K562 (cell line): ENCODE measurements around the gene IQGAP3. TPM values are rescaled to one million over a fixed set of nuclear protein-coding genes. Genes with fewer than 3 reads are reported as not detected.

Experiments
- HDAC2 ChIP-seq: fragments of 450-650 bp; IDR thresholded peaks from 2 replicates; pipeline ENCODE4 v1.6.1; 2016; ENCODE audit warnings: mild to moderate bottlenecking
- HNRNPLL ChIP-seq: fragments of 200-400 bp; formaldehyde crosslinking; IDR thresholded peaks from 2 replicates; pipeline ENCODE4 v1.6.1; 2017; ENCODE audit warnings: low read length, low read depth, mild to moderate bottlenecking; ENCODE audit not compliant: poor library complexity, severe bottlenecking
- MTA3 ChIP-seq: fragments of 450-650 bp; formaldehyde crosslinking; IDR thresholded peaks from 2 replicates; pipeline ENCODE4 v1.6.1; 2017; ENCODE audit warnings: mild to moderate bottlenecking, borderline replicate concordance
- PBX2 ChIP-seq, 2 experiments: IDR thresholded peaks in 1 of 2; conservative IDR thresholded peaks in 1 of 2; 2 replicates each; pipeline ENCODE4 v1.6.1; 2016; ENCODE audit warnings: low read depth in 2 of 2, mild to moderate bottlenecking in 1 of 2, missing compliant biosample characterization in 1 of 2, missing genetic modification characterization in 1 of 2, moderate library complexity in 1 of 2
- PYGO2 ChIP-seq: fragments of 450-650 bp; IDR thresholded peaks from 2 replicates; pipeline ENCODE4 v1.6.1; 2016; ENCODE audit warnings: mild to moderate bottlenecking, missing genetic modification characterization, moderate library complexity, missing compliant biosample characterization
- RAD21 ChIP-seq, 2 experiments: fragments of 250-450 bp in 1 of 2; fragments of 450-650 bp in 1 of 2; sonication (Bioruptor Pico) in 1 of 2; formaldehyde crosslinking in 1 of 2; IDR thresholded peaks in 1 of 2; conservative IDR thresholded peaks in 1 of 2; 2 replicates each; pipeline versions ENCODE4 v1.4.0 to v1.8.0; 2020 to 2022; ENCODE audit warnings: mild to moderate bottlenecking in 2 of 2, moderate library complexity in 1 of 2
- SIRT6 ChIP-seq: IDR thresholded peaks from one replicate; pipeline ENCODE4 v1.6.1; 2012; ENCODE audit warnings: low read depth, mild to moderate bottlenecking, control low read depth, inconsistent platforms, low read length, moderate library complexity
- SMAD3 ChIP-seq: fragments of 450-650 bp; formaldehyde crosslinking; conservative IDR thresholded peaks from 2 replicates; pipeline ENCODE4 v1.4.0; 2020; ENCODE audit warnings: mild to moderate bottlenecking
- STAT5B ChIP-seq: fragments of 250-450 bp; sonication (Bioruptor Pico); IDR thresholded peaks from 2 replicates; pipeline ENCODE4 v1.8.0; 2021; ENCODE audit warnings: mild to moderate bottlenecking, inconsistent platforms
- ZBTB43 ChIP-seq: sonication (generic); formaldehyde crosslinking; IDR thresholded peaks from 2 replicates; pipeline ENCODE4 v1.8.0; 2023; ENCODE audit warnings: mild to moderate bottlenecking, missing genetic modification reagents
- ZBTB49 ChIP-seq: sonication (generic); formaldehyde crosslinking; IDR thresholded peaks from 2 replicates; pipeline ENCODE4 v1.8.0; 2022; ENCODE audit warnings: missing genetic modification reagents, mild to moderate bottlenecking, borderline replicate concordance
- ZBTB9 ChIP-seq: fragments of 450-650 bp; formaldehyde crosslinking; IDR thresholded peaks from 2 replicates; pipeline ENCODE4 v1.4.0; 2020; ENCODE audit warnings: mild to moderate bottlenecking, moderate library complexity
- ZNF3 ChIP-seq: fragments of 250-450 bp; sonication (Bioruptor Pico); IDR thresholded peaks from 2 replicates; pipeline ENCODE4 v1.5.0; 2021; ENCODE audit warnings: mild to moderate bottlenecking, moderate library complexity
- ZNF766 ChIP-seq: fragments of 200-800 bp; sonication (Bioruptor generic); conservative IDR thresholded peaks from 2 replicates; pipeline ENCODE4 v1.6.1; 2016; ENCODE audit warnings: missing genetic modification characterization, missing compliant biosample characterization
- polyA plus RNA-seq, 8 experiments: library from polyadenylated mRNA; depleted of rRNA in 4 of 8; stranded (reverse) in 5 of 8; unstranded in 3 of 8; fragments of >200 nt; fragmentation: Nextera tagmentation in 2 of 8; fragmentation: Illumina TruSeq in 1 of 8; extraction: Ambion mirVana in 2 of 8; extraction: Trizol in 1 of 8; gene quantifications; 2 replicates each; pipeline versions ENCODE4 v1.2.1 to v1.2.3, GENCODE V29; 2011 to 2014; ENCODE audit warnings: inconsistent platforms in 1 of 8, missing spikeins in 1 of 8
- total RNA-seq, 7 experiments: library from RNA; depleted of rRNA in 6 of 7; stranded (reverse); fragments of >200 nt in 6 of 7; fragmentation: Illumina TruSeq in 2 of 7; extraction: Trizol in 2 of 7; gene quantifications; 2 replicates each; pipeline versions ENCODE4 v1.2.1 to v1.2.3, GENCODE V29; 2011 to 2021; ENCODE audit warnings: low replicate concordance in 1 of 7

Gene IQGAP3
- total and polyA plus RNA-seq, 9 of the 15 experiments (the other 6 are each of a cell fraction or from before 2014, with no cell fraction given): 1.4 to 16.6 (median 11.9) TPM

- TF ChIP-seq PBX2 (CRISPR knock-in tag; IDR thresholded peaks at IDR 0.05; ENCODE audit: low read depth) (0 out of 2 replicates have a peak, but pooled peaks have one; percentile 18), PBX2 (tag; conservative IDR thresholded peaks at IDR 0.05; ENCODE audit: low read depth) (peak; percentile 98), MTA3 (peak; percentile 91), RAD21 (CRISPR knock-in tag; conservative IDR thresholded peaks at IDR 0.05 in 1 of 2, IDR thresholded peaks at IDR 0.05 in 1 of 2) (peak in 1 of 2 experiments; percentile 42; a peak in 2 of 4 replicates), HNRNPLL (peak; percentile 22), ZBTB49 (CRISPR knock-in tag) (no peak), ZNF766 (CRISPR knock-in tag) (peak; percentile 73; the same call in 1 of the 2 replicates), ZNF3 (CRISPR knock-in tag) (no peak), SMAD3 (CRISPR knock-in tag) (no peak), ZBTB9 (peak; percentile 32; the same call in 1 of the 2 replicates), HDAC2 (peak; percentile 93), PYGO2 (tag) (0 out of 2 replicates have a peak, but pooled peaks have one; percentile 23), STAT5B (CRISPR knock-in tag) (no peak), ZBTB43 (0 out of 2 replicates have a peak, but pooled peaks have one; percentile 41), SIRT6 (no peak)
- TF ChIP-seq, all 486 proteins: peak for 110
Measured at GRCh38 chr1:156616463-156616862, 44.1 kb upstream of the IQGAP3 start (continued).
